ENCODE results near the gene SNAP47.

SNAP47 gene

DNA sequence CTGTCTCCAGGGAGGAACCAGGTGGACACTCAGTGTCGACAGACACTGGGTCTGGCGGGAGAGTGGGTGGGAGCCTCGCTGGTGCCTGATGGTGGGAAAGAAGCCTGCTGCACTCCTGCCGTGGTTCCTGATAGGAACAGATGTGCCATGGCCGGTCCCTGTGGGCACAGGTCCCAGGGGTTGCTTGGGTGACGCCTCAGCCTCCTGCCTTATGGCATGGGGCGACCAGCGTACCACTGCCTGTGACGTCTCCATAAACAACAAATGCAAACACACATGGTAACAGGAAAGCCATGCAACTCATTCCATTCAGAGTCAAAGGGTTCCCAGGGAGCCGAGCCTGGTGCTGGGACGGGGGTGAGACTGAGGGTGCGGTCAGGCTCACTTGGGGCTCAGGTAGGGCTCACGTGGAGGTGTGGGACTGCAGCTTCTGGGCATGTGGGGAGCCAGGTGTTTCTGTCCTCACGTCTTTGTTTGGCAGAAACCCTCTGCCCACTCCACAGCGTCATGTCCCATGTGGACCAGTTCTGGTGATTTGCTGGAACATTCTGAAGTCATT is 34.8 kb downstream of the SNAP47 start:
- DNase-seq, result no peak

DNA sequence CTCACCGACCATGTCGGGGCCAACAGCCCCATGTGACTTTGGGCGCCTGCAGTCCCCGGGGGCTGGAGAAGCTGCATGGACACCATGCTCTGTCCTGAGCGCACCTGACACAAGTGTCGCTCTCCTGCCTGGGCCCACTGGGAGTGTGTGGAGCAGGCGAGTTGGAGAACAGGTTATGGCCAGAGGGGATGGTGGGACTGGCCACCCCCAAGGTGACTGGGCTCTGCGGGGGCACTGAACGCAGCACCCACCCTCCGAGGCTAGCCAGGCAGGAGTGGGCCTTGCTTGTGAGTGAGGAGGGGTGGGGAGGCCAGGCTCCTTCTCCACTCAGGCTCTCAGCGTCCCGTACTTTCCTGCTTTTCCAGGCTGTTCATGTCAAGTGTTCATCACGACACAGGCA is 35.6 kb downstream of the SNAP47 start:
- no peak for DNase-seq

DNA sequence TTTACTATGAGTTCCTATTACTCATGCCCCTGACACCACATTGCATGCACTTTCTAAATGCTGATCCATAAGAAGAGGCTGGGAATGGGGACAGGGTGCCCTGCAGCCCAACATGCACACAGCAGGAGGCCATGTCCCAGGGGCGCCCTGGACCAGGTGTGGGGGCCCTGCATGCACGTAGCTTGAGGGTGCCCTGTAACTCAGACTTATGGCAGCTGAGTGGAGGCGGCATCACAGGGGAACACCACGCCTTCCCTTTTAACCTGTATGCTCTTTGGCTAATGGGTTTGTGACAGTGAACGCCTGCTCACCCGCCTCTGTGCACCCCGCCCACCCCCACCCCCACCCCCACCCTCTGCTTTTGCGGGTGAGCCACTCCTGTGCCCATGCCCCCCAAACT is 36.1 kb downstream of the SNAP47 start:
- no peak for DNase-seq

DNA sequence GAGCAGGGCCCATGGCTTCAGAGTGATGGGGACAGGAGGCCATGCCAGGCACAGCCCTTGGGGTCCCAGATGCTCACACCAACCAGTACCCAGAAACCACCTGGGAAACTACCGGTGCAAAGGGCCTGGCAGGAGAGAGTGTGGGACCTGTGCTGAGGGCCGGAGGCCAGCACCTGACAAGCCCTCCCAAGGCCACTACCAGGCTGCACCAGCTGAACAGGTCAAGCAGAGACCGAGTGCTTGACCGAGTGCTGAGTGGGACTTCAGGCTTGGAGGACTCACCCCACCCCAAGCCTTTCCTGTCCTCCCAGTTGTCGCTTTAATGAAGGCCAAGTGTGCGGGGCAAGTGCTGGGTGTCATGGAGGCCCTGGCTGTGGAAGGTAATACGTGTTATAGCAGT is 36.5 kb downstream of the SNAP47 start:
- DNase-seq, result no peak

DNA sequence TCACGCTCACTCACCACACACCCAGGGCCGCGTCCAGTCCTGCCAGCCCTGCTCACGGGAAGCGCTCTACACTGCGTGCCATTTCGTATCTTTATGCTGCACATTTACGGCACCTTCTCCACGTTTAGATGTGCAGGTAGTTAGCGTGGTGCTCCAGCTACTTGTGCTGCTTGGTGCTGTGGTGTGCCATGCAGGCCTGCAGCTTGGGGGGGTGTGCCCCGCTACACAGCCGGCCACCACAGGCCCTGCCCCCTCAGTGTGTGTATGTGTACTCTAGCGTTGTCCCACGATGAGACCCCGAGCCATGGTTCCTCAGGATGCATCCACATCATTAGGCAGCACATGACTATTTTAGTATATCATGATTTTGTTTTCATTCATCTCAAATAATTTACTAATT is 38.3 kb downstream of the SNAP47 start:
- DNase-seq, result no peak

DNA sequence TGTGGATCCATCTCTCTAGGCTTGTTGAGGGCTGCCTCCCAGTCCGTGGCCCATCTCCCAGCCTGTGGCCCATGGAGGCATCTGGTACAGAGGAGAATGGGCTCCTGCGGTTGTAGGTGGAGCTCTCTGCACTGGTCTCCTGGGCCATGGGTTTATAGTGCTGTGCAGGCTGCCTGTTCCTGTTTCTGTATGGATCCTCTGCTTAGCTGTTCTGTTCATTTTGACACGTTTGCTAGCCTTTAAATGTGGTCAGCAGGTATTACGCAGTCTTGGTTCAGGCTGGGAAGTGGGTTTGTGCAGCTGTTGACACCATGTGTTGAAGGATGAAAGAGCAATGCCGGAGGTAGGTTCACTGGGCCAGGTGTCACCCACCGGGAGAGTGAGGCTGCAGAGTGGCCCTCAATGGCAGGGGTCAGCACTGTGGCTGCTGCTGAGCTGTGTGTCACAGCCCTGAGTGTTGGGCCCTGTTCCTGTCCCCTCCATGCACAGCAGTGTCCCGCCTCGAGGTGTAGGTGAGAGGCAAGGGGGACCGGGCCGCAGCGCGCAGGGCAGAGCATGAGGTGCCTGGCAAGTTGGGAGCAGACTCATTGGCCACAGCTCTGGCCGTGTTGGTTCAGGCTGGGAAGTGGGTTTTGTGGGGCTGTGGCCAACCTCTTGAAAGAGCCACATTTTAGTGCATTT is 39.0 kb downstream of the SNAP47 start:
- no peak for DNase-seq

DNA sequence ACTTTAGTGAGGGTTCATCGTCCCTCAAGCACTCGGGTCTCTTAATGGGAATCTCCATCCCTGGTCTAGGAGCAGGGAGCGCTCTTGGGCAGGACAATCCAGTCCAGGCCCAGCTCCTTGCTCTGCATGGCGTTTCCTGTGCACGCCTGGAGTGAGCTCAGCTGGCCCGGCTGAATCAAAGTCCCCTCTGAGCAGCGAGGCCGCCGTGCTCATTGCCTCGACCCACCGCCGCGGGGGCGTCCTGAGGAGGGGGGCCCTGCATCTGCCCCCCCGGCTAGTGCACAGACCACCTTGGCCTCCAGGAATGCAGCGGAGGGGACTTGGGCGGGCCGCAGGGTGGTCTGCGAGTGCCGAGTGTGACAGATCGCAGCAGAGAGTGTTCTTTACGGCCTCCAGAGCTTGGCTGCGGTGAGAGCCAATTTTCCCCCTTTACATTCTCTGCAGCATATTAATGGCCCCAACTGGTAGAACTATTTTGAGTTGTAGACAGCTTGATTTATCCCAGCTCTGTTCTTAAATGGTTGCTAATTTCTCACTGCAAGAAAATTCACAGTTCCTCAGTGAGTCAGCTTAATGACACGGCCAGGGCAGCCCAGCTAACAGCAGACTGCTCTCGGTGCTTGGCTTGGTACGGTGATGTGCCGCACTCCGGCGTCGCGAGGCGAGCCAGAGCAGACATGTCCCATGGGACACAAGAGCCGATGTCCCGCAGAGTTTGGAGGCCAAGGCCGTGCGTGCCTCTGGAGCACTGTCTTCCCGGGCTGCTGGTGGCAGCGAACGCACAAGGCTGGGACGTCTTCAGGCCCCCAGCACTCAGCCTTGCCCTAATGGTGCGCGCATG is 39.8 kb downstream of the SNAP47 start:
- no peak for DNase-seq

DNA sequence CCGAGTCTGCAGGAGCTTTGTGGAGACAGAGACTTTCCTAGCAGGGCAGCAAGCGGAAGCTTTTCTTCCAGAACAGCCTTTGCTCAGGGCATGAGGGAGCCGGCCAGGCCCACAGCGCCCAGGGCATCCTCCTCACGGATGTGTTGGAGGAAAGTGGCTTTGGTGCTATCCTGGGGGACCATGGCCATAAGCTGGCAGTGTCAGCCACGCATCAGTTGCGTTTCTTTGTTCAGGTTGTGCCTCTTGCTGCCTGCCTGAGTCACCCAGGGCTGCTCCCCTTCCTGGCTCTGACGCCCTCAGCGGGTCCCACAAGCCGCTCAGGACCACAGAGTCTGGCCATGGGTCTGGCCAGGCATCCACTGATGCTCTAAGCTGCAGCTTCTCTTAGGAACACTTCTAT is 40.6 kb downstream of the SNAP47 start:
- no peak for DNase-seq

DNA sequence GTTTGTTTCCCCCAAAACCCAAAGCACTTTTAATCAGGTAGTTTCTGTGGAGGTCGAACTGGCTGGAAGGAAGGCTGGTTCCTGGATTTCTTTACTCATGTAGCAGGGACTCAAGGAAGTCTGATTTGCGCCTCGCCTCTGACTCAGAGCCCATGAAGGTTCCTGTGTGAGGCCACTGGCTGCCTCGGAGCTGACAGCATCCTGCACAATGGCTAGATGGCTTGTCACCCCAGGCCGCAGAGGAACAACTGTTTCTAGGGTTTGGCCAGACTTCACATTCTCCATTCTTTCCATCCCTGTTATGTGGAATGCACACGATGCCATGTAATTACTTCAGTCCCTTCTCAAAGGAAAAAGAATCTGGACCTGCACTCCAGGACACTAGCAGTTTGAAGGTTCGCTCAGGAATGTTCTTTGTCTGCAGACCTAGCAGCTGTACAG is 41.1 kb downstream of the SNAP47 start:
- no peak for DNase-seq

DNA sequence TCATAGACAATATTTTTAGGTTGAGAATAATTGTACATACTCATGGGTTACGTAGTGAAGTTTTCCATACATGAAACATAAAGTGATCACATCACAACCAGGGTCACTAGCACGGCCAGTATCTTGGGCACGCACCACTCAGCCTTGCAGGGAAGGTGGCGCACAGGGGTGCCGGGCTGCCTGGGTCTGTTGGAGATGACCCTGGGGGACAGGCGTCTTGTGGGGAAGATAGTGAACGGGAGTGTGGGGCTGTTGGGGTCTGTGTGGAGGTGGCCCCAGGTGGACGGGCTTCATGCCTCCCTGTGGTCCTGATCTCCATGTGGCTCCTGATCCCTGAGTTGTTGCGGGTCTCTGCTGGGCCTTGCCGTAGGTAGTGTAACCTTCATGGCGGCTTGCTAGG is 41.9 kb downstream of the SNAP47 start:
- no peak for DNase-seq

DNA sequence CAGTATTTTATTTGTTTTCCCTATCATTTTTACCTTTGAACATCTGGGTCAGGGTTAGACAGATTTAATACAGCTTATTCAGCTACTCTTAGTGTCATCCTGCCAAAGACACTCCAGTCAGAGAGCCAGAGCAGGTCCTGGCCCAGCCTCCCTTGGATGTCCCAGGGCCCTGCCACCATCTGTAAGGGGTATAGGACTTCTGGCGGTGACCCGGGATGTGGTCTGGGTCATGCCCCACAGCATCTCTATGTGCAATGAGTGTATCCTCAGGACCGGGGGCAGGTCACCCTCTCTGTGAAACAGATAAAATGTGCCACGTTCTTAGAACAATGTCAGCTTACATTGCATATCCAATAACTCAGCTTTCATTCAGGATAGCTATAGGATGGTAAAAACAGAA is 42.4 kb downstream of the SNAP47 start:
- no peak for DNase-seq

DNA sequence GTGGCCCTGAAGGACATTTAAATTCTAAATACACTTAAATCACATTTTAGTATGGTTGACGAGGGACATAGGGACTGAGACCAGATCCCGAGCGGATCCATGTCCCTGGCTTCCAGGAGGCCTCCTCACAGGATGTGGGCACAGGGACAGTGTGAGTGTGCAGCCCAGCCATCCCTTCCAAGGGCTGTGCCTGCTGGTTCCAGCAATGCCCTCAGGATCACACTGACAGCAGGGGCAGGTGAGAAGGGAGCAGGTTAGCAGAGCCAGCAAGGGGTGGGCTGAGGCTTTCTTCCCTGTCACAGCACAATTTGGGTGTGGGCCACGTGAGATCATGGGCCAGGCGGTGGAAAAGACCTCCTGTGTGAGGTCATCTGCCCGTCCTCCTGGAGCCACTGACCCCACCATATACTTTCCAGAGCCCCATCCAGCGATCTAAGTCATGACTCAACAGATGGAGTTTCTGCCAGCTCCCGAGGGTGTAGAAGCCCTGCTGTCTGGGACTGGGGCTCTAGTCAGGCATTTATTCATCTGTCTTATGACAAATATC is 43.2 kb downstream of the SNAP47 start:
- no peak for DNase-seq

DNA sequence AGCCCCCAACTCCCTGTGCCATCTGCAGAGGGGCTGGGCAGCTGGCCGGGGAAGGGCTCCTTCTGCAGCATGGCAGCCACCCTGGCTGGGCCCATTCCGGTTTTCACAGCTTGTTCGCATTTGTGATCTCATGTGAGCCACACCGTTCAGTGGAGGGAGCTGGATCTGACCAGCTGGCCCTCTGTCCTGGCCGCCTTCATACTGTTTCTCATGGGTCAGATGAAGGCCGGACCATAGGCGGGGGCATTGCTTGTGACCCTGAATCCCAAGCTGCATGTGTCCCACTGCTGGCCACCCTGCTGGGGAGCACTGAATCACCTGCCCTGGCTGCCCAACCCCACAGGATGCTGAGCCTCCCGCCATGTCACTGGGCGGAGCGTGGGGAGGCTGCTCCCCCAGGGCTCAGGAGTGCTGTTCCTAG is 43.8 kb downstream of the SNAP47 start:
- no peak for DNase-seq

DNA sequence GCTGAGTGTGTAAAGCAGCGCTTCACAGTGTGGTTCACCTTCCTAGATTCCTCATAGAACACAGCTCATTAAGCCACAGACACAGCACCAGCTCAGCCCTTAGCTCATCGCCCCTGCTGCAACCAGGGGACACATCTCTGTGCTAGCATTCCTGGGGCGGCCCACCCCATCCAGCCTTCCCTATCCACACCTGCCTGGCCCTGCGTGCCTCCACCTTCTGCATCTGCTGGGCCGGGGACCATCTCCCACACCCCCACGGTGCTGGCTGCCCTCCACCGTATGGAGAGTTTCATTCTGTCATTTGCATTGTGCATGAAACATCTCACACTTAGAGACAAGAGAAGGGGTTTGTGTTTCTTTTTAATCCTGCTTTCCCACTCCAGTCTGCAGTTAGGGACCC is 44.5 kb downstream of the SNAP47 start:
- DNase-seq, result no peak

DNA sequence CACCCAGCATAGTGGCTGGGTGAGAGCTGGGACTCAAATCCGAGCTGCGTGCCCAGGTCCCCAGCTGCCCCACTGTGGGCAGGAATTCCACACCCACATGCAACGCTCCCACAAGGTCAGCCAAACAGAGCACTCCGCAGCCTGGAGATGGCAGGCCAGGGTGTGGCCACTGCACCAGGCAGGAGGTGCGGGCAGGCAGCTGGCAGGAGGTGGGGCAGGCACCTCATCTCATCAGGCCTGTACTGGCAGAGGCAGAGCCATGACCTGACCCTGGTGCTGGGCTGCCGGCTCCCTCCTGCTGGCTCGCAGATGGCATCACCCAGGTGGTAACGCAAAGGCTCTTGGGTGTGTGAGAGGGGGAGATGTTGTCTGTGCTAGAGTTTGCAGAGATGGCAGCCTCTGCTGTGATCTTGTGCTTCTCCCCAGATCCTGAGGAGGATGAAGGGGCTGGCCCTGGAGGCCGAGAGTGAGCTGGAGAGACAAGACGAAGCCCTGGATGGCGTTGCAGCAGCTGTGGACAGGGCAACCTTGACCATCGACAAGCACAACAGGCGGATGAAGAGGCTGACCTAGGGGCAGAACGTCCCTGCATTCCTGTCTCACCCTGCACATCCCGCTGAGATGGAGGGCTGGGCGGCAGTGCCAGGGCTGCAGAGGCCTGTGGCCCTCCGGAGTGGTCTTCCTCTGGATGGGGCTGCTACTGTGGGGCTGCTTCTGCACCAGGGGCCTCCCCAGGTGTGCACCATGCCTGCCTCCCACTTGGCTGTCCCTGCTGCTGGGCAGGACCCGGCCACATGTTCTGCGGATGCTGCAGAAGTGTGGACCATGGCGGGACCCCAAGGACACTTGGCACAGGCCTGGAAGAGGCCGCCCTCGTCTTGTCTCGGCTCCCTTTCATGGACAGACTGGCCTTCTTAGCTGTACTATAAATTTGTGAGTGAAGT is 45.1 kb downstream of the SNAP47 start:
- DNase-seq, result no peak

DNA sequence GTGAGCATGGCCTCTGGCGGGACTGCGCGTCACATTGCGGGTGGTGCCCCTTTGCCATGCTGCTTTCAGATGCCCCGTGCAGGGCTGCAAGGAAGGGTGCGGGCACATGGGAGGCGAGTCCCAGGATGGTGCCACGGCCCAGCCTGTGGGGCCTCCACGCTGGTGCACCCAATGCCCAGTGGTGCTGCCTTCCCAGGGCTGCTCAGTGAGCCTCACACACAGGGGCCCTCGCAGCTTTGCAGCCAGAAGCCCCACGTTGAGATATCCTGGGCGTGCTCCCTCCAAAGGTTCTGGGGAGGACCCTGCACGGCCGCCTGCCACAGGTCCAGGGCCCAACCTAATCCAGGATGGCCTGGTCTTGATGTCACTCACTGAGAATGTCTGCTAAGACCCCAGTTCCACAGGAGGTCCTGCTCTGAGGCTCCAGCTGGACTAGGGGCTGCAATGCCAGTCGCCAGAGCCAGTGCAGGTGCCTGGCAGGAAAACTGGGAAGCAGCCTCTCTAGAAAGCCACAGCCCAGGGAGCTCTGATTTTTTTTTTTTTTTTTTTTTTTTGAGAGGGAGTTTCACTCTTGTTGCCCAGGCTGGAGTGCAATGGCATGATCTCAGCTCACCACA is 46.2 kb downstream of the SNAP47 start:
- no peak for DNase-seq

DNA sequence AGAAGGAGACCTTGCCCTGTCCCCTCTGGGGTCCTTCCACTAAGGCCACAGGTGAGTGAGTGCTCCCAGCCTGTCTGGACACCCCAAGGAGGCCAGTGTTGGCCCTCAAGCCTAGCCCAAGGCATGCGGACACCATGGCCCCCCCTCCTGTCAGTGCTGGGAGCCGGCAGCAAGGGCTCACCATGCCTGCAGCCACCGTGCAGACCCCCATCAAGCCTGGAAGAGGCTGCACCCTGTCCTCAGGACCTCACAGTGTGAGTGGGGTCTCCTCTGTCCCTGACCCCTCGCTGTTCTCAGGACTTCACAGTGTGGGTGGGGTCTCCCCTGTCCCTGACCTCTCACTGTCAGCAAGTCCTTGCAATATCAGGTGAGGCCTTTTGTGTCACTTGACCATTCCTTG is 47.0 kb downstream of the SNAP47 start:
- no peak for DNase-seq

DNA sequence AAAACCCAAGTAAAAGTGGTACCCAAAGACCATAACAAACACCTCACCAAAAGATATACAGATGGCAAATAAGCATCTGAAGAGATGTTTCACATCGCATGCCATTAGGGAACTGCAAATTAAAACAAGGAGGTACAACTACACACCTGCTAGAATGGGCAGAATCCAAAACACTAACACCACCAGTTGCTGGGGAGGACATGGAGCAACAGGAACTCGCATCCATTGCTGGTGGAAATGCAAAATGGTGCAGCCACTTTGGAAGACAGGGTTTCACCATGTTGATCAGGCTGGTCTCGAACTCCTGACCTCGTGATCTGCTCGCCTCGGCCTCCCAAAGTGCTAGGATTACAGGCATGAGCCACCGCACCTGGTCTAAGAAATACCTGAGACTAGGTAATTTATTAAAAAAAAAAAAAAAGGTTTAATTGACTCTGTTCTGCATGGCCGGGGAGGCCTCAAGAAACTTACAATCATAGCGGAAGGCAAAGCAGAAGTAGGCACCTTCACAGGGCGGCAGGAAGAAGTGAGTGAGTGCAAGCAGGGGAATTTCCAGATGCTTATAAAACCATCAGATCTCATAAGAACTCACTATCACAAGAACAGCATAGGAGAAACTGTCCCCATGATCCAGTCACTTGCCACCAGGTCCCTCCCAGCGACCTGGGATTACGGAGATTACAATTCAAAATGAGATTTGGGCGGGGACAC is 50.0 kb downstream of the SNAP47 start:
- DNase-seq, result no peak

DNA sequence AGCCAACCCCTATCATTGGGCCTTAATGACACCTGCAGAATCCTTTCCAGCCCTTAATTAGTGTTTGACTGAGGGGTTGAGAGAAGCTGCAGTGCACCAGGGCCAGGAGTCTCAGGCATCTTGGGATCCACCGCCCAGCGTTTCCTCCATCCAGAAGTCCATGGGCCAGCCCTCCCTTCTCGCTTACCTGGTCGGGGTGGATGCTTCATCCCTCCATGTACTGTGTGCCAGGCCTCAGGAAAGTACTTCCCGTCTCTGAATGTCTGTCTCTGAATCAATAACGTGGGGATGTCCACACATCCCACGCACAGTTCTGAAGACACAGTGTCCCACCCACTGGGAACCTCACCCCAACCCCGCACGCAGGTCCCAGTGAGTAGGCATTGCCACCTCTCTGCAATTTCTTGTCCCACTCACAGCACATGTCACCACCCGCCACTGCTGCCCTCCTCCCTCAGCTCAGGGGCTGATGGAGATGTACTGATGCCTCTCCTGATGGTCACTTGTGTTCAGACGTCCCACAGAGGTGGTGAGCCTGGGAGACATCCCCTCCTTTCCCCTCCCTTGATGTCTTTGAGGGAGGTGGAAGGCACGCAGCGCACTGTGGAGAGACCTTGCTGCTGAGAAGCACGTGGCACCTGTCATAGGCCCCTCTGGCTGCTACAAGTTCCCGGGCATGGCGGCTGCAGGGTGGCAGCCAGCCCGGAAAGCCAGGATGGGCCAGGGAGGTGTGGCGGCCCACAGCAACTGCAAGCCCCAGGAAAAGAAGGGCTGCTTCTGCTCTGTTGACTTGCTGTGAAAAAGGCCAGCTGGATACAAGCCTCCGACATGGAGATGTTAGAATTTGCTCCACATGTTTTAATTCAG is 50.8 kb downstream of the SNAP47 start:
- no peak for DNase-seq

DNA sequence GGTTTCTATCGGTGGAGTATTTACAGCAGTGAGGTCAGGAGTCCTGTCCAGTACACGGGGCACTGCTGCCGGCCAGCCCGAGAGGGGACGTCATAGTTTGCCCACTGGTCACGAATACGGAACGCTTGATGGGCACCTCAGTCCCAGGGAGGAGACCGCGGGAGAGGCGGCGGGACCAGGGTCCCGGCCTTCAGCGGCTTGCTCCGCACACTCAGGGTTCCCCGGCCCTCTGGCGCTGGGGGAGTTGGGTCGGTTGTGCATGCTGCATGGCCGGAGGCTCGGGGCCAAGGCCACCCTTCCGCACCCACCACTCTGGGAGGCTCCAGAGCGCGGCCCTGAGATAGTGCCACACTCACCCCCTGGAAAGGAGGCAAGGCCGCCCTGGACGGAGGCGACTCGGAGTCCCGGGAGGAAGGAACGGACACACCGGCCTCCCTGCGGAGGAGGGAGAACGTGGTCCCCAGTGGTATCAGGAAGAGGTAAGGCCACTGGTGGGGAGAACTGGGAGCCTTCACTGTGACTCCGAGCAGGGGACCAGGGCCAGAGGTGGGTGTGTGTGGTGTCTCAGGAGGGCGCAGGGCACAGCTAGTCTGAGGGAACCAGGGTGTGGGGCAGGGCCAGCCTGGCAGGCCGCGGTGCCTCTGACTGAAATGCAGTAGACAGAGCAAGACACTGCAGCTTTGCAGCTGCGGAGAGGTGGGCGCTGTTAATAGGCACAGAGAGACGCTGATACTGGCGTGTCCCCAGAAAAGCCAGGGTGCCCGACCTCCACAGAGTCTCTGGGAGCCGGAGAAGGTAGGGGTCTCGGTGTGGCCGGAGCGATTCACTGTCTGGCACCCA is 51.7 kb downstream of the SNAP47 start:
- no peak for DNase-seq
